Parathyroid adenoma (tissue), 2 donors: ENCODE measurements around the gene TMEM140.
"Not testable (repeated sequence)": the region's sequence is repeated elsewhere in the genome, so short reads cannot be mapped to it uniquely, and the experiment has no call there.

Experiments
- H2AFZ ChIP-seq: fragments of 300-600 bp; sonication (generic); one replicate; pipeline ENCODE4 v1.7.0; 2017; ENCODE audit warnings: antibody characterized with exemption, mild to moderate bottlenecking
- H3K27ac ChIP-seq: fragments of 300-600 bp; sonication (generic); one replicate; pipeline ENCODE4 v1.7.0; 2017
- H3K27me3 ChIP-seq: fragments of 300-600 bp; sonication (generic); one replicate; pipeline ENCODE4 v1.7.0; 2017; ENCODE audit warnings: low read length; ENCODE audit not compliant: control insufficient read depth, insufficient read depth
- H3K36me3 ChIP-seq: fragments of 300-600 bp; sonication (generic); one replicate; pipeline ENCODE4 v1.7.0; 2017; ENCODE audit warnings: low read length; ENCODE audit not compliant: control insufficient read depth, insufficient read depth
- H3K4me1 ChIP-seq: fragments of 300-600 bp; sonication (generic); one replicate; pipeline ENCODE4 v1.7.0; 2017; ENCODE audit warnings: control low read depth
- H3K4me2 ChIP-seq: fragments of 300-600 bp; sonication (generic); one replicate; pipeline ENCODE4 v1.7.0; 2017; ENCODE audit warnings: low read length
- H3K4me3 ChIP-seq: fragments of 300-600 bp; sonication (generic); one replicate; pipeline ENCODE4 v1.7.0; 2017; ENCODE audit warnings: low read depth, low read length
- H3K79me2 ChIP-seq: fragments of 300-600 bp; sonication (generic); one replicate; pipeline ENCODE4 v1.7.0; 2017; ENCODE audit warnings: control low read depth
- H3K9ac ChIP-seq: fragments of 300-600 bp; sonication (generic); one replicate; pipeline ENCODE4 v1.7.0; 2017; ENCODE audit warnings: mild to moderate bottlenecking
- H3K9me3 ChIP-seq: fragments of 300-600 bp; sonication (generic); one replicate; pipeline ENCODE4 v1.7.0; 2017; ENCODE audit warnings: low read length; ENCODE audit not compliant: control insufficient read depth
- CTCF ChIP-seq: fragments of 300-600 bp; sonication (generic); IDR thresholded peaks from one replicate; pipeline ENCODE4 v1.7.0; 2017; ENCODE audit warnings: antibody characterized with exemption, mild to moderate bottlenecking
- donor health status: primary hyperparathyroidism.

TMEM140 gene

GRCh38 chr7:135109976-135110375 is 37.9 kb upstream of the TMEM140 start:
- H3K4me2 ChIP-seq: no peak overlapping the region
- H3K9me3 ChIP-seq: no peaks in the 10 kb centered on the region
- no peak overlapping the region for H3K9ac ChIP-seq
- no peaks in the 10 kb centered on the region for H3K36me3 ChIP-seq
- no peaks in the 10 kb centered on the region for H3K79me2 ChIP-seq
- no peak overlapping the region for H3K4me3 ChIP-seq
- no peaks in the 10 kb centered on the region for H3K4me1 ChIP-seq
- no peak for TF ChIP-seq CTCF
- no peak overlapping the region for H2AFZ ChIP-seq
- H3K27ac ChIP-seq: no peak overlapping the region
- no peaks in the 10 kb centered on the region for H3K27me3 ChIP-seq

DNA sequence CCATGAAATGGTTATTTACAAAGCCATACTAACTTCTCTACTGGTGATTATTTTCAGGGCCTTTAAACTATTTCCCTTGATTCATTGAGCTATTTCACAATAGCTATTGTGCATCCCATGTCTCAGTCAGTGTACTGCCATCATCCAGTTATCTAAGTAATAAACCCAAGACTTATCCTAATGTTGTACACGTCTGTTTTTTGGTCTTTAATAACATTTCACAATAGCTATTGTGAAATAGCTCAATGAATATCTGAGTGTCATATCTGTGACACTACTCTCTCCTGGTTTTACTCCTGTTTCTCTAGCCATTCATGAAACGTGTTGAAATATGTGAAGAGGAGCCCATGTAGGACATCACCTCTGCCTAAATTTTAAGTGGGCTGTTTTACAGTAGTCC is 36.5 kb upstream of the TMEM140 start:
- no peak for TF ChIP-seq CTCF
- Histone ChIP-seq H3K27me3 (no peaks in the 10 kb centered on the region), H3K79me2 (no peaks in the 10 kb centered on the region), H3K36me3 (no peaks in the 10 kb centered on the region), H3K9ac (no peak overlapping the region), H2AFZ (no peak overlapping the region), H3K4me3 (no peak overlapping the region), H3K4me2 (no peak overlapping the region), H3K9me3 (no peaks in the 10 kb centered on the region), H3K4me1 (no peaks in the 10 kb centered on the region), H3K27ac (no peak overlapping the region)

DNA sequence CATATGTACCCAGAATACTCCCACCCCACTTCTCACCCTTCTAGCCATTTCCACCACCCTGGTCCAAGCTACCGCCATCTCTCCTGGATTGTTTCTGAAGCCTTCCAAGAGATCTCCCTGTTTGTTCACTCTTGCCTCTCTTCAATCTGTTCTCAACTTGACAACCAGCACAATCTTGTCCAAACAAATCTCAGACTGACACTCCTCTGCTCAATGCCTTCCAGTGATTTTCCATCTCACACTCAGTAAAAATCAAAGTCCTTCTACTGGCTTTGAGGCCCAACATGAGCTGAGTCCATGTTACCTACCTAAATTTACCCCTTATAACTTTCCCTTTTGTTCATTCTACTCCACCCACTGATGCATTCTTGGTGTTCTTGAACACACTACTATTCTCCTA is 33.2 kb upstream of the TMEM140 start:
- no peaks in the 10 kb centered on the region for H3K79me2 ChIP-seq
- TF ChIP-seq CTCF: no peak
- no peak overlapping the region for H3K4me3 ChIP-seq
- no peaks in the 10 kb centered on the region for H3K36me3 ChIP-seq
- H3K27me3 ChIP-seq: no peaks in the 10 kb centered on the region
- H3K27ac ChIP-seq: no peak overlapping the region
- no peak overlapping the region for H3K4me2 ChIP-seq
- no peaks in the 10 kb centered on the region for H3K4me1 ChIP-seq
- H3K9me3 ChIP-seq: no peaks in the 10 kb centered on the region
- no peak overlapping the region for H2AFZ ChIP-seq
- H3K9ac ChIP-seq: no peak overlapping the region

DNA sequence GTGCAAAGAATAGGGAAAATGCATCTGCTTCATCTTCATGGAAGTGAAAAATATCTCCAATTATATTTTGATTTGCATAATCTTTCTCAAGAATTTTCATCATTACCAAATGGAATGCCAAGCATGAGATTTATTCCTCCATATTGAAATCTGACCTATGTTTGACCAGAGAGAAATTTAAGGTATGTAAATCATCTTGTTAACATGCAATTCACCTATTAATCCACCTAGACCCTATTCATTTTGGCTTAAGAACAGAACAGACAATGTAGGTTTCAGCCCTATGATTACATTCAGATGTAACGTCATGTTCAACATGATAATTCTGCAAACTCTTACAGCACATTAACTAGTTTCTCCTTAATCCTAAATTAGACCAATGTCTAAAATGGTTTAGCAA is 30.8 kb upstream of the TMEM140 start:
- no peak for TF ChIP-seq CTCF
- Histone ChIP-seq H3K4me3 (no peak overlapping the region), H2AFZ (no peak overlapping the region), H3K36me3 (no peaks in the 10 kb centered on the region), H3K27me3 (no peaks in the 10 kb centered on the region), H3K9me3 (no peaks in the 10 kb centered on the region), H3K4me2 (no peak overlapping the region), H3K79me2 (no peaks in the 10 kb centered on the region), H3K4me1 (no peaks in the 10 kb centered on the region), H3K27ac (no peak overlapping the region), H3K9ac (no peak overlapping the region)

- no peaks in the 10 kb centered on the region for H3K27me3 ChIP-seq
- no peaks in the 10 kb centered on the region for H3K79me2 ChIP-seq
- H3K4me1 ChIP-seq: no peaks in the 10 kb centered on the region
- no peak overlapping the region for H3K4me3 ChIP-seq
- H3K9me3 ChIP-seq: no peaks in the 10 kb centered on the region
- no peak overlapping the region for H3K9ac ChIP-seq
- no peak overlapping the region for H2AFZ ChIP-seq
- TF ChIP-seq CTCF: no peak
- no peak overlapping the region for H3K4me2 ChIP-seq
- H3K36me3 ChIP-seq: no peaks in the 10 kb centered on the region
- no peak overlapping the region for H3K27ac ChIP-seq
Observed at GRCh38 chr7:135121868-135122267, 26.0 kb upstream of the TMEM140 start.

GRCh38 chr7:135124631-135125030 is 23.2 kb upstream of the TMEM140 start:
- not testable (repeated sequence) for H3K4me1 ChIP-seq, H3K4me2 ChIP-seq, H3K9me3 ChIP-seq, H3K4me3 ChIP-seq, H3K27ac ChIP-seq, H3K79me2 ChIP-seq, H3K36me3 ChIP-seq, H3K27me3 ChIP-seq, H3K9ac ChIP-seq, H2AFZ ChIP-seq
